ENCODE measurements around the gene CCN6. TPM values are rescaled to one million over a fixed set of nuclear protein-coding genes. Genes with fewer than 3 reads are reported as not detected.

The CCN6 gene
- polyA plus RNA-seq, 1 donor from 2014 or later, result not detected

- H3K79me2 ChIP-seq (replicated peaks; ENCODE audit: insufficient read depth, low read length), result no peaks in the 10 kb centered on the region
- no peaks in the 10 kb centered on the region for H3K36me3 ChIP-seq (ENCODE audit: insufficient read depth, low read length)
- no peak overlapping the region for H3K27ac ChIP-seq (ENCODE audit: low read length)
- no peak overlapping the region for H3K4me3 ChIP-seq (ENCODE audit: low read length)
- H3F3A ChIP-seq (ENCODE audit: insufficient read depth, low read length, poor library complexity, severe bottlenecking), result no peaks in the 10 kb centered on the region
- no peaks in the 10 kb centered on the region for H3K9me3 ChIP-seq (ENCODE audit: low read length)
- no peak for TF ChIP-seq MXI1 (conservative IDR thresholded peaks at IDR 0.05; ENCODE audit: poor library complexity, severe bottlenecking)
- no peak for TF ChIP-seq REST (IDR thresholded peaks at IDR 0.05; ENCODE audit: borderline replicate concordance)
- no peak for TF ChIP-seq EP300 (conservative IDR thresholded peaks at IDR 0.05; ENCODE audit: poor library complexity, severe bottlenecking)
- no peak for TF ChIP-seq SMC3 (conservative IDR thresholded peaks at IDR 0.05; ENCODE audit: poor library complexity)
- TF ChIP-seq, protein P1, sequence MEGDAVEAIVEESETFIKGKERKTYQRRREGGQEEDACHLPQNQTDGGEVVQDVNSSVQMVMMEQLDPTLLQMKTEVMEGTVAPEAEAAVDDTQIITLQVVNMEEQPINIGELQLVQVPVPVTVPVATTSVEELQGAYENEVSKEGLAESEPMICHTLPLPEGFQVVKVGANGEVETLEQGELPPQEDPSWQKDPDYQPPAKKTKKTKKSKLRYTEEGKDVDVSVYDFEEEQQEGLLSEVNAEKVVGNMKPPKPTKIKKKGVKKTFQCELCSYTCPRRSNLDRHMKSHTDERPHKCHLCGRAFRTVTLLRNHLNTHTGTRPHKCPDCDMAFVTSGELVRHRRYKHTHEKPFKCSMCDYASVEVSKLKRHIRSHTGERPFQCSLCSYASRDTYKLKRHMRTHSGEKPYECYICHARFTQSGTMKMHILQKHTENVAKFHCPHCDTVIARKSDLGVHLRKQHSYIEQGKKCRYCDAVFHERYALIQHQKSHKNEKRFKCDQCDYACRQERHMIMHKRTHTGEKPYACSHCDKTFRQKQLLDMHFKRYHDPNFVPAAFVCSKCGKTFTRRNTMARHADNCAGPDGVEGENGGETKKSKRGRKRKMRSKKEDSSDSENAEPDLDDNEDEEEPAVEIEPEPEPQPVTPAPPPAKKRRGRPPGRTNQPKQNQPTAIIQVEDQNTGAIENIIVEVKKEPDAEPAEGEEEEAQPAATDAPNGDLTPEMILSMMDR (IDR thresholded peaks at IDR 0.05; ENCODE audit: poor library complexity, severe bottlenecking), result no peak
- TF ChIP-seq TAF1 (IDR thresholded peaks at IDR 0.05; ENCODE audit: low read depth), result no peak
- no peak for TF ChIP-seq POLR2AphosphoS5 (IDR thresholded peaks at IDR 0.05)
- no peak for TF ChIP-seq EZH2 (IDR thresholded peaks at IDR 0.05; ENCODE audit: borderline replicate concordance, insufficient read depth, low read length, poor library complexity, severe bottlenecking)
- TF ChIP-seq RAD21 (conservative IDR thresholded peaks at IDR 0.05), result no peak
- no peaks in the 10 kb centered on the region for H3K27me3 ChIP-seq (ENCODE audit: insufficient read depth, low read depth, low read length)
- H4K20me1 ChIP-seq (ENCODE audit: insufficient read depth), result no peaks in the 10 kb centered on the region
- H3K9me2 ChIP-seq (ENCODE audit: insufficient read depth, low read length), result no peaks in the 10 kb centered on the region
- no peak overlapping the region for H2AFZ ChIP-seq (ENCODE audit: low read depth, low read length)
- H3K9ac ChIP-seq (ENCODE audit: low read length), result no peak overlapping the region
- no peak overlapping the region for H3K4me2 ChIP-seq (ENCODE audit: low read length)
Measured at GRCh38 chr6:112016320-112016719, 37.6 kb upstream of the CCN6 start.

GRCh38 chr6:112017169-112017568, 36.7 kb upstream of the CCN6 start:
- TF ChIP-seq EP300 (conservative IDR thresholded peaks at IDR 0.05; ENCODE audit: poor library complexity, severe bottlenecking), result no peak
- TF ChIP-seq EZH2 (IDR thresholded peaks at IDR 0.05; ENCODE audit: borderline replicate concordance, insufficient read depth, low read length, poor library complexity, severe bottlenecking), result no peak
- no peak for TF ChIP-seq REST (IDR thresholded peaks at IDR 0.05; ENCODE audit: borderline replicate concordance)
- TF ChIP-seq MXI1 (conservative IDR thresholded peaks at IDR 0.05; ENCODE audit: poor library complexity, severe bottlenecking), result no peak
- TF ChIP-seq POLR2AphosphoS5 (IDR thresholded peaks at IDR 0.05), result no peak
- TF ChIP-seq RAD21 (conservative IDR thresholded peaks at IDR 0.05), result no peak
- no peak for TF ChIP-seq TAF1 (IDR thresholded peaks at IDR 0.05; ENCODE audit: low read depth)
- TF ChIP-seq SMC3 (conservative IDR thresholded peaks at IDR 0.05; ENCODE audit: poor library complexity), result no peak
- TF ChIP-seq, protein P1 (IDR thresholded peaks at IDR 0.05; ENCODE audit: poor library complexity, severe bottlenecking), result no peak

More at GRCh38 chr6:112017169-112017568, 36.7 kb upstream of the CCN6 start:
- Histone ChIP-seq H4K20me1 (ENCODE audit: insufficient read depth) (no peaks in the 10 kb centered on the region), H3K4me3 (ENCODE audit: low read length) (no peak overlapping the region), H3K27ac (ENCODE audit: low read length) (no peak overlapping the region), H3K27me3 (ENCODE audit: insufficient read depth, low read depth, low read length) (no peaks in the 10 kb centered on the region), H3K9ac (ENCODE audit: low read length) (no peak overlapping the region), H3K36me3 (ENCODE audit: insufficient read depth, low read length) (no peaks in the 10 kb centered on the region), H3K4me2 (ENCODE audit: low read length) (no peak overlapping the region), H2AFZ (ENCODE audit: low read depth, low read length) (no peak overlapping the region), H3K79me2 (replicated peaks; ENCODE audit: insufficient read depth, low read length) (no peaks in the 10 kb centered on the region), H3K9me3 (ENCODE audit: low read length) (no peaks in the 10 kb centered on the region), H3F3A (ENCODE audit: insufficient read depth, low read length, poor library complexity, severe bottlenecking) (no peaks in the 10 kb centered on the region), H3K9me2 (ENCODE audit: insufficient read depth, low read length) (no peaks in the 10 kb centered on the region)

Data from neural cell (in vitro differentiated cells).